SK-N-MC (cell line): ENCODE results near the gene TGFBR3.

ENCODE experiments used
- DNase-seq: peaks from one replicate; pipeline ENCODE4 v3.0.0-alpha.2; 2011; ENCODE audit warnings: low read depth, low spot score
- H3K27ac ChIP-seq: fragments of 200-600 bp; sonication (generic); 2 replicates; pipeline ENCODE4 v1.5.1; 2016; ENCODE audit warnings: mixed run types
- H3K36me3 ChIP-seq: fragments of 200-600 bp; sonication (generic); 2 replicates; pipeline ENCODE4 v1.6.1; 2017; ENCODE audit warnings: antibody characterized with exemption, low read length, mixed read lengths; ENCODE audit not compliant: insufficient read depth
- H3K4me3 ChIP-seq: fragments of 200-600 bp; sonication (generic); 2 replicates; pipeline ENCODE4 v1.5.1; 2016
- H3K9ac ChIP-seq: fragments of 200-600 bp; sonication (generic); 2 replicates; pipeline ENCODE4 v1.8.0; 2017; ENCODE audit warnings: mixed run types, mixed read lengths; ENCODE audit not compliant: insufficient read length
- H3K9me3 ChIP-seq: fragments of 200-600 bp; sonication (generic); 2 replicates; pipeline ENCODE4 v1.6.1; 2017; ENCODE audit warnings: low read depth, mild to moderate bottlenecking, antibody characterized with exemption, low read length, moderate library complexity, mixed read lengths
- EZH2 ChIP-seq: fragments of 200-600 bp; sonication (generic); IDR thresholded peaks from one replicate; pipeline ENCODE4 v1.6.1; 2017; ENCODE audit warnings: antibody characterized with exemption
- FOXP2 ChIP-seq: optimal IDR thresholded peaks from 2 replicates; pipeline ENCODE3; 2011; ENCODE audit warnings: mild to moderate bottlenecking, moderate library complexity; ENCODE audit not compliant: insufficient read depth; ENCODE audit errors: extremely low read length, control extremely low read depth
- POLR2AphosphoS5 ChIP-seq: IDR thresholded peaks from 2 replicates; pipeline ENCODE4 v1.6.1; 2012; ENCODE audit warnings: mild to moderate bottlenecking, low read depth, low read length, borderline replicate concordance

Gene TGFBR3

DNA sequence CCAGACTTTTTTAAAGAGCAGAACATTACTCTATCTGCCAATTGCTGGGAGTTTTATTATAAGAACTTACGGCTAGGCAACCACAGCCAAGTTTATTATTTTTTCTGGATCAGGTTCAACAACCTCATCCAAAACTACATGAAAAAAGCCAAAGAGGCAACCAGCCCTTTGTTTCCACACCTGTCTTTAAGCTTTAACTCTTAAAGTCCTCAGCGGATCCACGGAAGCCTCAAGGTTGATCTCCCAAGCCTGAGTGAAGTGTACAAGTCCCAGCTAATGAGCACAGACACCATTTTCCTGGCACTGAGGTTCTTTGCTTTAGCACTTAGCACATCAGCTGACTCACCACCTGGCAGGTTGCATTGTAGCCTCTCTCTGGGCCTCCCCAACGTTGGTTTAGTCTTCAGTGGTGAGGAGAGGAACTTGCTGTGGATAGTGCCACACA, 143.1 kb downstream of the TGFBR3 start:
- no peaks in the 10 kb centered on the region for H3K36me3 ChIP-seq
- H3K4me3 ChIP-seq = no peak overlapping the region
- H3K9ac ChIP-seq = no peak overlapping the region
- no peak for DNase-seq
- peaks cover 5% of the 10 kb centered on the region; the same call in 1 of the 2 replicates for H3K9me3 ChIP-seq
- H3K27ac ChIP-seq = no peak overlapping the region
- TF ChIP-seq POLR2AphosphoS5 = no peak
- no peak for TF ChIP-seq FOXP2
- no peak for TF ChIP-seq EZH2

DNA sequence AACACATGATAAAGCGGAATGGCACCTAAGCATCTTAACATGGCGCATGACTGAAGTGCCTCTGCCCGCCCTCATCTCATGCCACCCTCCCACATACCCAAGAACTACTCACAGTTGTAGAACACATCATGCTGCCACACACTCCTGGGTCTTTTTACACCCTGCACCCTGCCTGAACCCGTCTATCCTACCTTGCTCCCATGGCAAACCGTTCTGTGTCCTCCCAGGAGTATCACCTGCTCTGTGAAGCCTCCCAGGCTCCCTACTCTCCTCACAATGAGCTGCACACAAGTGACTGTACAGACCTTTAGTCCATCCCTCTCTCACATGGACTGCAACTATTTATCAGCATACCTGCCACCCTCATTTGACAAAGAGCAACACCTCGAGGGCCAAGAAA, 144.0 kb downstream of the TGFBR3 start:
- Histone ChIP-seq H3K4me3 (no peak overlapping the region), H3K27ac (no peak overlapping the region), H3K9me3 (peaks cover 1% of the 10 kb centered on the region; the same call in 1 of the 2 replicates), H3K9ac (no peak overlapping the region), H3K36me3 (no peaks in the 10 kb centered on the region)
- TF ChIP-seq EZH2 = no peak
- TF ChIP-seq POLR2AphosphoS5 = no peak
- no peak for TF ChIP-seq FOXP2
- no peak for DNase-seq

DNA sequence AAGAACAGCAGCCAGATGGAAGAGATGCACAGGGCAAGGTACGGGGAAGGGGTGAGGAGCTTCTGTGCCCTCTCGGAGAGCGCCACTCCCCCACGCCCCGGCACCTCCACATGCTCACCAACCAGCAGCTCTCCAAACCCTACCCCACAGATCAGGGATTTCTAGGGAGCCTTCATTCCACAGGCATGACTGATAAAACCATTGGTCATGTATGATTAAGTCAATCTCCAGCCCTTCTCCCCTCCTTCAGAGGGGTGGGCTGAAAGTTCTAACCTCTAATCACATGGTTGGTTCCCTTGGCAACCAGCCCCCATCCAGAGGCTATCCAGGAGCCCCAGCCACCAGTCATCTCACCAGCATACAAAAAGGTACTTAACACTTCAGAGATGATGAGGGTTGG, 144.7 kb downstream of the TGFBR3 start:
- no peak overlapping the region for H3K4me3 ChIP-seq
- H3K9me3 ChIP-seq = no peaks in the 10 kb centered on the region
- no peak overlapping the region for H3K9ac ChIP-seq
- DNase-seq = no peak
- TF ChIP-seq POLR2AphosphoS5 = no peak
- no peak for TF ChIP-seq EZH2
- TF ChIP-seq FOXP2 = no peak
- no peak overlapping the region for H3K27ac ChIP-seq
- no peaks in the 10 kb centered on the region for H3K36me3 ChIP-seq

DNA sequence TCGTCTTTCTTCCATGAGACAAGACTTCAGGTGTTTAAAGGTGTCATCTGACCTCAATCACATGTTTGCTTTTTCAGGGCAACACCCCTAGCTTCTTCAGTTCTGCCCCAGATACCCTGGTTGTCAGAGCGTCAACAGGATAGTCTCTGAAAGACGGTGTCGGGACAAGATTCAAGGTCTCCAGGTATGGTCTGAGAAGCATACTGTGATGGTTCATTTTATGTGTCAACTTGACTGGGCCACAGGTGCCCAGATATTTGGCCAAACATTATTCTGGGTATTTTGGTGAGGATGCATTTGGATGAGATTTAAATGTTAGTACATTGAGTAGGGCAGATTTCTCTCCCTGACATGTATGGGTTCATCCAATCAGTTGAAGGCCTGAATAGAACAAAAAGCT, 148.3 kb downstream of the TGFBR3 start:
- no peak for DNase-seq
- H3K9me3 ChIP-seq = no peaks in the 10 kb centered on the region
- H3K36me3 ChIP-seq = no peaks in the 10 kb centered on the region
- H3K4me3 ChIP-seq = no peak overlapping the region
- TF ChIP-seq FOXP2 (no peak), POLR2AphosphoS5 (no peak), EZH2 (no peak)
- no peak overlapping the region for H3K9ac ChIP-seq
- H3K27ac ChIP-seq = no peak overlapping the region

DNA sequence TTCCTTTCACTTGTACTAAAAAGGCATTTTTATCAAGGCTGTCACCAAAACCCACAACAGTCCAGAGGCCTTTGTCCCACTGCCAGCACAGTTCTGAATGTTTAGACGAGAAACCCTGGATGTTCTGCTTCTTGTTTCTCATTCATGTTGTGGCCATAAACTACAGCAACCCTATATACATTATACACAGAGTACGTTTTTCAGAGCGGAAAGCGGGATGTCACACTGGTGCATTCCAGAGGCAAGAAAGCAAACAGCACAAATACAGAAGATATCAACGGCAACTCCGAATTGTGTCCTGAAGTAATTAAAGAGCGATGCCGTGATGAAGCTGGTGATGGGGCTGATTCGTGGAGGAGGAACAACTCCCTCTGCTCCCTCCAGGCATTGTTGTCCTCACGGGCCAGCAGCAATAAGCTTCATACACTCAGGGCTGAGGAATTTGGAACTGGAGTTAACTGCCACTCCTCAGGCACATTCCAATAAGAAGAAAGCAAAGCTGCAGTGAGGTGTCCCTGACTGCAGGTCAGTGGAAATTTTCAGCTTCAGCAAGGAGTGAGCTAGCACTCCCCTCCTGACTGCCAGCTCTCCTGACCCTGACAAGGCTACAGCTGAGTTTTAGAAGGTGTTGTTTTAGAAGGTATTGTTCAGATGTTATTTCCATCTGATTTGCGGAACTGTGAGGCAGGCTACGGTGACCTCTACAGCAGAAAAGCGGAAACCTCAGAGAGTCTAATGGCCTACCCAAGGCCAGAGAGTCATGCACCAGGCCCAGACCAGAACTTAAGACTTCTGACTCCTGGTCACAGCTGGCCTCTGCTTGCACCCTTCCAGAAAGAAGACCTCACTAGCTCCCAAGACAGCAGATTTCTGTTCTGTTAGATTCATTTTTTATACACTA, 149.0 kb downstream of the TGFBR3 start:
- DNase-seq = no peak
- H3K4me3 ChIP-seq = no peak overlapping the region
- H3K9ac ChIP-seq = no peak overlapping the region
- H3K27ac ChIP-seq = no peak overlapping the region
- no peaks in the 10 kb centered on the region for H3K36me3 ChIP-seq
- H3K9me3 ChIP-seq = no peaks in the 10 kb centered on the region
- no peak for TF ChIP-seq FOXP2
- TF ChIP-seq EZH2 = no peak

DNA sequence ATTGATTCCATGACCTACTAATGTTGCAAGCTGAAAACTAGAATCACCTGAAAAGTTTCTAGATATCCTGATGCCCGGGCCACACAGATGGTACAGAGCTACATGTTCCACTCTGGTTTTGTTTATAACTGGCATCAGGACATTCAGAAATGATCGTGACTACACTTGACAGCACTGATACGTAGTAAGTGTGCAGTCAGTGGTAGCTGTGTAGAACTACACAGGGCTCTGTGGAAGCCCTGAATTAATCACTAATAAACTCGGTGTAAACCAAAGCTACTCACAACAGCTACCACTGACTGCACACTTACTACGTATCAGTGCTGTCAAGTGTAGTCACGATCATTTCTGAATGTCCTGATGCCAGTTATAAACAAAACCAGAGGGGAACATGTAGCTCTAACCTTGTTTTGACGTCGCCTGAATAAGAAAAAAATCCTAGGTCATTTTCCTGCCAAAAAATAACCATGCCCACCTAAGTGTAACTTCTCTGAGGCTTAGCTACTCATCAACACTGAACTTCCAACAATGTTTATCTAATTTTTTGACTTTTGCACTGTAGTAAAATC, 149.7 kb downstream of the TGFBR3 start:
- no peak for DNase-seq
- Histone ChIP-seq H3K36me3 (no peaks in the 10 kb centered on the region), H3K27ac (no peak overlapping the region), H3K9ac (no peak overlapping the region), H3K9me3 (no peaks in the 10 kb centered on the region), H3K4me3 (no peak overlapping the region)
- no peak for TF ChIP-seq EZH2
- TF ChIP-seq POLR2AphosphoS5 = no peak
- no peak for TF ChIP-seq FOXP2

DNA sequence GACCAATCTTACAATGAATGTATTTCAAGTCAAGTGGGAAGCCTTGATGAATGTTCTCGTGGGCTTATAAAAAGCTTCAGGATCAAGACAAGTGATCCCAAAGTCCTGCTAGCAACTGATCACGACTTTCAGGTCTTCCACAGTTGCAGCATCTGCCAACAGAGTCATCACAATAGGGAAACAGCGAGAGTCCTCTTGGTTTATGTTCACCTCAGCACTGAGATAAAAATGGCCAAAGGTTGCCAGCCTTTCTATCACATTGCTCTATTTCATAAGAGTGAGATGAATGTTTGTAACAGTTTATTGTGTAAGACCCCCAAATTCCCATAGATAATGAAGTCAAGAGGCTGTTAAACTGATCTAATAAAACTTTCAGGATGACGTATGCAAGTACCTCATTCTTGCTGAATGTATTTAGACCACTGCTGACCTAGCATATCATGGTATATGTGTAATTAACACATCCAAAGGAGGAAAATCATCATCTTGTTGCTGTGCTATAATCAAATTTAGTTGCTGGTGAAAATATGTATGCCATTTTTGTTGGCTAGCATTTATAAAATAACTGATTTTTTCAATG, 150.6 kb downstream of the TGFBR3 start:
- Histone ChIP-seq H3K9ac (no peak overlapping the region), H3K9me3 (no peaks in the 10 kb centered on the region), H3K4me3 (no peak overlapping the region), H3K27ac (no peak overlapping the region), H3K36me3 (no peaks in the 10 kb centered on the region)
- DNase-seq = no peak
- TF ChIP-seq POLR2AphosphoS5 (no peak), FOXP2 (no peak), EZH2 (no peak)

DNA sequence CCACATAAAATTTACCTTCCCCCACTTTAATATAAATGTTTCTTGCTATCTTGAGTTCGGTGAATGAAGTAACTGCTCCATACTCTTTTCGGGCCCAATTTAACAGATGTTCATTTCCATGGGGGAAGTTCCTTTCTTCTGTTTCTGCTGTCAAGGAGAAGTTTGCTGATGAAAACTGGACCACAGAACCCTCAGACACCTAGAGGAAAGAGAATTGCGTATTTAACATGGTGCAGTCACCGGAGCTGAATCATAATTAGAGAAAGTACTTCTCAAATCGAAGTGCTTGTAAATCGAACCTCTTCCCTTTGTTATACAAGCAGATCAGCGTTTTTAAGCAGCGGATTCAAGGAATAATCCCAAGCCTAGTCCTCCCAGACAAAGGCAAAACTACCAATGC, 151.2 kb downstream of the TGFBR3 start:
- H3K9ac ChIP-seq = no peak overlapping the region
- no peak for TF ChIP-seq EZH2
- TF ChIP-seq POLR2AphosphoS5 = no peak
- no peak for TF ChIP-seq FOXP2
- no peak overlapping the region for H3K27ac ChIP-seq
- no peaks in the 10 kb centered on the region for H3K36me3 ChIP-seq
- no peak for DNase-seq
- H3K4me3 ChIP-seq = no peak overlapping the region
- H3K9me3 ChIP-seq = no peaks in the 10 kb centered on the region
